A673 (cell line): ENCODE measurements around the gene CLDND2. TPM values are rescaled to one million over a fixed set of nuclear protein-coding genes. Genes with fewer than 3 reads are reported as not detected.

Source experiments
- BruUV-seq: library from RNA; stranded (reverse); fragments of 400-500 nt; replicated peaks from 2 replicates; lab custom pipeline; 2021; lab: Mats Ljungman, UMichigan
- CTCF ChIA-PET: fragments of 300-600 bp; sonication (Branson Sonifier 250); formaldehyde crosslinking; loops from one replicate; lab custom pipeline; 2022; ENCODE audit warnings: antibody characterized with exemption; lab: Charles Lee
- POLR2A ChIA-PET: fragments of 300-600 bp; sonication (Branson Sonifier 250); formaldehyde crosslinking; loops from one replicate; lab custom pipeline; 2022; ENCODE audit warnings: antibody characterized with exemption; ENCODE audit not compliant: low non-redundant PET; lab: Charles Lee
- DNase-seq: peaks from one replicate; pipeline ENCODE4 v3.0.0-alpha.2; 2015; ENCODE audit warnings: low spot score
- H3K27ac ChIP-seq: fragments of 200-600 bp; sonication (generic); 2 replicates; pipeline ENCODE4 v1.5.1; 2016; ENCODE audit warnings: mixed run types, low read depth, mild to moderate bottlenecking, mixed read lengths, antibody characterized with exemption, low read length; ENCODE audit not compliant: poor library complexity, severe bottlenecking
- H3K27me3 ChIP-seq: fragments of 200-600 bp; sonication (generic); replicated peaks from 2 replicates; pipeline ENCODE4 v1.6.1; 2017; ENCODE audit warnings: mixed run types, low read depth, mild to moderate bottlenecking, mixed read lengths, antibody characterized with exemption, low read length; ENCODE audit not compliant: insufficient read depth, poor library complexity
- H3K36me3 ChIP-seq: fragments of 200-600 bp; sonication (generic); 2 replicates; pipeline ENCODE4 v1.6.1; 2016; ENCODE audit warnings: mixed run types, mild to moderate bottlenecking, mixed read lengths, antibody characterized with exemption, low read length; ENCODE audit not compliant: insufficient read depth, poor library complexity, severe bottlenecking
- H3K4me1 ChIP-seq: fragments of 200-600 bp; sonication (generic); 2 replicates; pipeline ENCODE4 v1.6.1; 2017; ENCODE audit warnings: mixed run types, mild to moderate bottlenecking, mixed read lengths, antibody characterized with exemption, low read length; ENCODE audit not compliant: insufficient read depth, poor library complexity, severe bottlenecking
- H3K4me3 ChIP-seq: fragments of 200-600 bp; sonication (generic); 2 replicates; pipeline ENCODE4 v1.5.1; 2016; ENCODE audit warnings: low read depth, mixed run types, mild to moderate bottlenecking, mixed read lengths, low read length; ENCODE audit not compliant: poor library complexity, severe bottlenecking
- H3K9me3 ChIP-seq: fragments of 200-600 bp; sonication (generic); 2 replicates; pipeline ENCODE4 v1.6.1; 2016; ENCODE audit warnings: mixed run types, low read depth, mild to moderate bottlenecking, mixed read lengths, antibody characterized with exemption, low read length; ENCODE audit not compliant: poor library complexity, severe bottlenecking
- EZH2 ChIP-seq: fragments of 200-600 bp; sonication (generic); IDR thresholded peaks from 2 replicates; pipeline ENCODE4 v1.6.1; 2017; ENCODE audit warnings: borderline replicate concordance, low read depth, mild to moderate bottlenecking, mixed read lengths, antibody characterized with exemption, low read length; ENCODE audit not compliant: poor library complexity, severe bottlenecking
- intact Hi-C: fragments of 100-400 bp; cut with micrococcal nuclease; formaldehyde crosslinking; loops from one replicate; pipeline ENCODE4 v1.10.0; 2022; ENCODE audit not compliant: unreplicated experiment
- total RNA-seq: library from RNA; stranded (reverse); gene quantifications from 2 replicates; pipeline ENCODE4 v1.2.3, GENCODE V29; 2021
- TF ChIP-seq, protein P1 (sequence below): fragments of 300-800, 200-600 bp; sonication (generic); conservative IDR thresholded peaks from 2 replicates; pipeline ENCODE4 v1.5.1; 2017; ENCODE audit warnings: low read depth, mild to moderate bottlenecking, antibody characterized with exemption, low read length, moderate library complexity, mixed read lengths

CLDND2 gene
- total RNA-seq, 1 experiment from 2014 or later, result not detected

GRCh38 chr19:51396175-51396574 lies 27.4 kb upstream of the CLDND2 start:
- Histone ChIP-seq H3K4me3 (no peak overlapping the region), H3K36me3 (no peaks in the 10 kb centered on the region), H3K27me3 (no peaks in the 10 kb centered on the region), H3K27ac (no peak overlapping the region), H3K4me1 (peaks cover 10% of the 10 kb centered on the region), H3K9me3 (no peaks in the 10 kb centered on the region)
- intact Hi-C loops, result loop anchor here (5.0 kb wide), 1 partner anchor 59 kb away; no protein-coding TSS in a partner anchor
- POLR2A ChIA-PET, result no interaction called here
- no TSS peak for BruUV-seq
- DNase-seq, result no peak
- TF ChIP-seq EZH2, result no peak
- TF ChIP-seq, protein P1, sequence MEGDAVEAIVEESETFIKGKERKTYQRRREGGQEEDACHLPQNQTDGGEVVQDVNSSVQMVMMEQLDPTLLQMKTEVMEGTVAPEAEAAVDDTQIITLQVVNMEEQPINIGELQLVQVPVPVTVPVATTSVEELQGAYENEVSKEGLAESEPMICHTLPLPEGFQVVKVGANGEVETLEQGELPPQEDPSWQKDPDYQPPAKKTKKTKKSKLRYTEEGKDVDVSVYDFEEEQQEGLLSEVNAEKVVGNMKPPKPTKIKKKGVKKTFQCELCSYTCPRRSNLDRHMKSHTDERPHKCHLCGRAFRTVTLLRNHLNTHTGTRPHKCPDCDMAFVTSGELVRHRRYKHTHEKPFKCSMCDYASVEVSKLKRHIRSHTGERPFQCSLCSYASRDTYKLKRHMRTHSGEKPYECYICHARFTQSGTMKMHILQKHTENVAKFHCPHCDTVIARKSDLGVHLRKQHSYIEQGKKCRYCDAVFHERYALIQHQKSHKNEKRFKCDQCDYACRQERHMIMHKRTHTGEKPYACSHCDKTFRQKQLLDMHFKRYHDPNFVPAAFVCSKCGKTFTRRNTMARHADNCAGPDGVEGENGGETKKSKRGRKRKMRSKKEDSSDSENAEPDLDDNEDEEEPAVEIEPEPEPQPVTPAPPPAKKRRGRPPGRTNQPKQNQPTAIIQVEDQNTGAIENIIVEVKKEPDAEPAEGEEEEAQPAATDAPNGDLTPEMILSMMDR, result no peak
- CTCF ChIA-PET, result interaction anchor here (0.8 kb wide), 1 partner anchor 187 kb away, joined by 16 read pairs; no protein-coding TSS in a partner anchor

GRCh38 chr19:51394050-51394836 lies 25.4 kb upstream of the CLDND2 start:
- Histone ChIP-seq H3K4me1 (peaks cover 10% of the 10 kb centered on the region), H3K4me3 (peak overlapping the region; percentile 65), H3K27me3 (no peaks in the 10 kb centered on the region), H3K9me3 (no peaks in the 10 kb centered on the region), H3K36me3 (no peaks in the 10 kb centered on the region), H3K27ac (peak overlapping the region; percentile 77)
- BruUV-seq, result no TSS peak
- ChIA-PET POLR2A (interaction anchor here (0.9 kb wide), 1 partner anchor 541 kb away, joined by 3 read pairs; no protein-coding TSS in a partner anchor), CTCF (interaction anchor here (0.8 kb wide), 1 partner anchor 55 kb away, joined by 3 read pairs; no protein-coding TSS in a partner anchor)
- intact Hi-C loops, result loop anchor here (2.0 kb wide), 1 partner anchor 27 kb away; the partner anchor contains the start of gene ETFB
- DNase-seq, result peak; percentile 99
- TF ChIP-seq EZH2, result no peak
- TF ChIP-seq, protein P1, result 0 out of 2 replicates have a peak, but pooled peaks have one; percentile 11

DNA sequence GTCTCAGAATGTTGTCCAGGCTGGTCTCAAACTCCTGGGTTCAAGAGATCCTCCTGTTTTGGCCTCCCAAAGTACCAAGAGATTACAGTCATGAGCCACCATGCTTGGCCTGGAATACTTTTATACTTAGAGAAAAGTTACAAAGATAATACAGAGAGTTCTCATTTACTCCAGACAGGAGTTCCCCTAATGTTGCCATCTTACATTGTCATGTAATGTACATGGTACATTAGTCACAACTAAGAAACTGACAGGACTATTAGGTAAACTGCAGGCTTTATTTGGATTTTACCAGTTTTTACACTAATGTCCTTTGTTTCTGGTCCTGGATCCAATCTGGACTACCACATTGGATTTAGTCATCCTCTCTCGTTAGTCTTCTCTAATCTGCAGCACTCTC lies 23.9 kb upstream of the CLDND2 start:
- no peak overlapping the region for H3K27ac ChIP-seq
- CTCF ChIA-PET, result no interaction called here
- no peak overlapping the region for H3K4me3 ChIP-seq
- TF ChIP-seq, protein P1, result no peak
- TF ChIP-seq EZH2, result no peak
- POLR2A ChIA-PET, result no interaction called here
- DNase-seq, result no peak
- H3K9me3 ChIP-seq, result no peaks in the 10 kb centered on the region
- H3K27me3 ChIP-seq, result no peaks in the 10 kb centered on the region
- peaks cover 10% of the 10 kb centered on the region for H3K4me1 ChIP-seq
- intact Hi-C loops, result no loop called here
- no TSS peak for BruUV-seq
- no peaks in the 10 kb centered on the region for H3K36me3 ChIP-seq
